IPS-18c (cell line): ENCODE measurements around the gene TRAF3IP1.
"Not testable (repeated sequence)": the region's sequence is repeated elsewhere in the genome, so short reads cannot be mapped to it uniquely, and the experiment has no call there.

ENCODE experiments used
- H3K4me3 ChIP-seq: 2 replicates; pipeline ENCODE4 v1.7.0; 2013; ENCODE audit warnings: low read depth, mild to moderate bottlenecking, low read length, moderate library complexity; ENCODE audit not compliant: insufficient read depth
- H3K9me3 ChIP-seq: one replicate; pipeline ENCODE4 v1.6.1; 2013; ENCODE audit warnings: mild to moderate bottlenecking, low read length, moderate library complexity; ENCODE audit not compliant: control insufficient read depth, insufficient read depth

TRAF3IP1 gene

DNA sequence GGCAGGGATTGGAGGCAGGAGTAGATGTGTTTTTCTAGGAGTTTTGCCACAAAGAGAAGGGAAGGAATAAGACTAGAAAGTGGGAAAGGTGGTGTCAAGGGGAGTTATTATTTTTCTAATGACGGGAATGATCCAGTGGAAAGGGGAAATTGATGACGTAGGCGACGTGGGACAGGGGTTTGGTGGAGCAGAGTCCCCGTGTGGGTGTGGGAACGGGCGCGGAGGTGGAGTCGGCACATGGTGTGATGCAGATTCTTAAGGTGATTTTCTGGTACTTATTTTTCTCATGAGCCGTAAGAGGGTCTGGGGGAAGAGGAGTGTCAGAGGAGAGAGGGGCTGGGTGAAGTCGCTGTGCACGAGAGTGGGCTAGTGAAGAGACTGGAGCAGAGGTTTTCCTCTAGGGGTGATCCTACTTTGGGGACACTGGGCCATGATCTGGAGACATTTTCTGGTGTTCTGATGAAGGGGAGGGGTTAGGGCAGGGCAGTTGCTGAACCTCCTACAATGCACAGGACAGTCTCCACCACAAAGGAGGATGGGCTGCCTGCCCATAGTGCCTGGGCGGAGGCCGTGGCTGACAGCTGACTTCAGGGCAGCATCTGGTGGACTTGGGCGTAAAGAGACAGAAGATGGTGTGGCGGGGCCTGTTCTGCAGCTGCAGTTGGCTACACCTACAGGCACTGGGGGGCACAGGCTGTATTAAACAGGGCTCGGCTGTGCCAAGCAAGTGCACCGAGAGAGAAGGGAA, 30.0 kb downstream of the TRAF3IP1 start:
- no peaks in the 10 kb centered on the region for H3K9me3 ChIP-seq
- no peak overlapping the region for H3K4me3 ChIP-seq

DNA sequence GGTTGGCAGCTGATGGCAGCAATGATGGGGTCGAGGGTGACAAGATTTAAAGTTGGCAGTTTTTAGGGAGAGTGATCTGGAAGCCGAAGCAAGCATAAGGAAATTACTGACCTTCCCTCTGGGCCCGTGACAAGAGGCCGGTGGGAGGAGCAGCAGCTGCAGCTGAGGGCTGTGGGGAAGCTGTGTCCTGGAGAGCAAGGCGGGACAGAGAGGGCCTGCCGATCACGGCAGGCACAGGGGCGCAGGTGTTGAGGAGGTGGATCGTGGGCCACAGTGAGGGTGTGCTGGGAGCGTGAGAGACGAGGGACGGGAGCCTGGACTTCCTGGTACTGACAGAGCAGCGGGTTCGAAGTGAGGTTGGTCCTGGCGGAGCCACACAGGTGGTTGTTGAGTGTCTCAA, 31.0 kb downstream of the TRAF3IP1 start:
- Histone ChIP-seq H3K9me3 (no peaks in the 10 kb centered on the region), H3K4me3 (no peak overlapping the region)

DNA sequence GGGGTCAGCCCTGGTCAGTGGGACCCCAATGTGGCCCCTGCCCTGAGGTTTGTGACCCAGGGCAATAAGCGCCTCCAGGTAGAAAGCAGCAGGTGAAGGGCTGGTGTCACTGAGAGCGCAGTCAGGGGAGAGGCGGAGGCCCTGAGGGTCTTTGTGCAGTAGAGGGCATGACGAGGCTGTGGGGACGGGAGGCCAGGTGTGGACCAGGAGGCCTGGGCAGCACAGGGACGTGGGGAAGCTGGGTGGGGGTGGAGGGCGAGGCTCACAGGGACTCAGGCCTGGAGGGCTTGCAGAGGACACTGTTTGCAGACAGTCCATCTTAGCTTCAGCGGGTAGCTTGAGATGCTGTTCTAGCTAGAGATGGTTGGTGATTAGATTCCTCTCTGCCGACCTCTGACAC, 32.0 kb downstream of the TRAF3IP1 start:
- no peaks in the 10 kb centered on the region for H3K9me3 ChIP-seq
- H3K4me3 ChIP-seq, result no peak overlapping the region

DNA sequence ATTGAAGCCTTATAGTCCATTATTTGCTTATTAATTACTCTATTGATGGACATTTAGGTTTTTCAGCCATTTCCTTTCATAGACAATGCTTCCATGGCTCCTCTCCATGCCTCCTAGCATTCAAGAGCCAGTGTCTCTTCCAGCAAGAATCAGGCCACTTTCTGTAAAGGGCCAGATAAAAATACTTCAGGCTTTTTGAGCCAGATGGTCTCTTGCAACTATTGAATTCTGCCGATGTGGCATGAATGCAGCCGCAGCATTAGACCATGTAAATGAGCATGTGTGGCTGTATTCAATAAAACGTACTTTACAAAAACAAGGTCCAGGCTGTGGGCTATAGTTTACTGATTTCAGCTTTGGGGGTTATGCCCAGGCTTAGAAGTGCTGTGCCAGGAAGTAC, 38.5 kb downstream of the TRAF3IP1 start:
- no peak overlapping the region for H3K4me3 ChIP-seq

DNA sequence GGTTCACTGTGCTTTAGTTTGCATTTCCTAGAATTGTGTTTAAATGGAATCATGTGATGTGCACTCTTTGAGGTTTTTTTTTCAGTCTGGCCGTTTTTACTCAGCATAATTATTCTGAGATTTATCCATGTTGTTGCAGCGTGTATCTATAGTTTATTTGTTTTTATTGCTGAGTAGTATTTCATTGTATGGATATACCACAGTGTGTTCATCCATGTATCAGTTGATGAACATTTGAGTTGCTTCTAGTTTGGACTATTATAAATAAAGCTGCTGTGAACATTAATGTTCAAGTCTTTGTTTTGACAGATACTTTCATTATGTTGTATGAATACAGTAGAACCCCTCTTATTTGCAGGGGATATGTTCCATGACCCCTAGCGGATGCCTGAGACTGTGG, 39.1 kb downstream of the TRAF3IP1 start:
- no peak overlapping the region for H3K4me3 ChIP-seq
- no peaks in the 10 kb centered on the region for H3K9me3 ChIP-seq

More for the DNA sequence above, 38.5 kb downstream of the TRAF3IP1 start:
- no peaks in the 10 kb centered on the region for H3K9me3 ChIP-seq

DNA sequence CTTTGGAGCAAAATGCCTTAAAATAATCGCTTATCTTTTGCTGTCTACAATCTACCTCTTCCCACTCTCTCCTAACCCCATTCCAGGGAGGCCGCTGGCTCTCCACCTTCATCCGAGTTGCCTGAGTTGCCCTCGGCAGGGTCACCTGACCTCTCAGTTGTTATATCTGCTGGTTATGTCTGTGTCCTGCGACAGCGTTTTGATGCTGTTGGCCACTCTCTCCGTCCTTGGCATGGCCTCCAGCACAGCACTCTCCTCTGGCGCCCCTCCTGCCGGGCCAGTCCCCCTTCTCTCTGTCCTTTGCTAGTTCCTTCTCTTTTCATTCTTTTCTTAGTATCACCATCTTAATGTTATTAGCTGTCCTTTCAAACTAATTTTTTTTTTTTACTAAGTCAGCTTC, 41.6 kb downstream of the TRAF3IP1 start:
- Histone ChIP-seq H3K9me3 (no peaks in the 10 kb centered on the region), H3K4me3 (no peak overlapping the region)

DNA sequence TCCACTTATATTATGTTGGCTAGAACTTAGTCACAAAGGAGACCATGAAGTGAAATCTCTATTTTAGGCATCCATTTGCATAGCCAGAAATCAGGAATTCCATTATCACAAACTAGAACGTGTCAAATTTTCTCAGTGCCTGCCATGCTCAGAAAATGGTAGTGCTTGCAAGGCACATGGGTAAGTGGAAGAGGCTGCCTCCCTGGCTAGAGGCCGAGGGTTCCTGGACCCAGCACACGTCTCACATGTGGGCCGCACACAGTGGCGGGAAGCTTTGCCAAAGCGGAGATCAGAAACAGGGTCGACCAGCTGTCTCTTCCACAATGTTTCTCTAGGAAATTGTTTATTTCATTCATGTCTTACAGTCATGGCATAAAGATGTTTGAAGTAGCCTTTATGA, 42.3 kb downstream of the TRAF3IP1 start:
- no peaks in the 10 kb centered on the region for H3K9me3 ChIP-seq
- H3K4me3 ChIP-seq, result no peak overlapping the region

DNA sequence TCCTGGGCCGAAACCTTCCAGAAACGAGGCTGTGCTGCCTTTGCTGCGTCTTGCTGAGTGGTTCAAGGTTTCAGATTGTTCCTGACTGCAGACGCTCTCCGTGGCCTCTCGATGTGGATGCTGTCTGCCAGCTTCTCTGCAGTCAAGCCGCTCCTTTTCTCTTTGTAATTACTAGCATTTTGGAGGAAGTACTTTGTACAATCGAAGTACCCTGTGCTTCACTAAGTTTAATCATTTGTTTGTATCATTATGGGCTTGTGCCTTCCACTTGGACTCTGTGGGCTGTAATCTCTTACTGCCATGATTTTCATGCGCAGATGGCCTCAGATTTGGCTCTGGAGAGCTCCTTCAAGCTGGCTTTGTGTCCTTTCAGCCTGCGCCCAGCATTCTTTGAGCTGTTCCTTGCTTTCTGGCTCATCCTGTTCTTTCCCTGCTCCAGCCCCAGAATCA, 49.3 kb downstream of the TRAF3IP1 start:
- Histone ChIP-seq H3K4me3 (no peak overlapping the region), H3K9me3 (no peaks in the 10 kb centered on the region)

DNA sequence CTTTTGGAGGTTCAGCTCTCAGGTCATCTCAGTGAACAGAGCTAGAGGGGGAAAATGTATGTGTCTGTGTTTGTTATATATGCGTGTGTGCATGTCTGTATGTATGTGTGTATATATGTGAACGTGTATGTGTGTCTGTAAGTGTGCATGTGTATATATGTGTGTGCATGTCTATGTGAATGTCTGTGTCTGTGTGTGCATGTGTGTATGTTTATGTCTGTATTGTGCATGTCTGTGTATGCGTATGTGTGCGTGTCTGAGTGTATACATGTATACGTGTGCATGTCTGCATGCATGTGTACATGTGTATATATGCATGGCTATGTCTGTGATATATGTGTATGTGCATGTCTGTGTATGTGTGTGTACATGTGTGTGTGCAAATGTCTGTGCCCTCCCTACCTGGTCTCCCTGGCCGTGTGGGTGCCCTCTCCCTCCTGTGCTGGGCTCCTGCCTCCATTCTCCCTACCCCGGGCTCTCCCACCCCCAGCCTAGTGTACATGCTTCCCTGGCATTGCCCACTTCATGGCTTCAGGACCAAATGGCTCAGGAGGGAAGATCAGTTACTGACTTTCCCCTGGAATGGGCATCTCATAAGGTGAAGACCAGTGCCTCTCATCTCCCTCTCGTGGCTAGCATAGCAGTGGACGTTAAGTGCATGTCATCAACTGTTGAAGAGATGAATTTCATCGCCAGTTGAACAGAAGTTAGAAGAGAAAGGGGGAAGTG, 49.9 kb downstream of the TRAF3IP1 start:
- H3K9me3 ChIP-seq, result no peaks in the 10 kb centered on the region
- H3K4me3 ChIP-seq, result no peak overlapping the region

DNA sequence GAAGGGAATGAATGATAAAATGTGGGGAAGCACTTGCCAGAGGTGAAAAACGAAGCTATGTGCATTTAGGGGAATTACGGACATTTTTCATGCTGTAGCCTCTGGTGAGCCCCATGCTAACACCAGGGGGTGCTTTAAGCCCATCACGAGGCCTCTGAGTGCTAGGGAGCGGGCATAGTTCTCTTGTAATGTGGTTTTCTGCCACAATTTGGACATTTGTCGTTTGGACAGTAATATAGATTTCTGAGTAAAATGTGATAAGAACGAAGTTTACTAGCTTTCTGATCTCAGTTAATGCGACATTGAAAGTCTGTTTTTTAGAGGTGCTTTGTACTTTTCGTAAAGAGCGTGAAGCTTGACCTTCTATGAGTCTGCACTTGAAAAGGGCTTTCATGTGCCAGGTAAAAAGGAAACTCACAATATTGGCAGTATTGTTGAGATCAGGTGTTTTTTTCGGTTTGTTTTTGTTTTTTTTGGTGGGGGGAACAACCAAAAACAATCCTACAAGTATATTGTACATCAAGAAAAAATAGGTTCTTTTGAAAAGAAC, 50.6 kb downstream of the TRAF3IP1 start:
- Histone ChIP-seq H3K9me3 (no peaks in the 10 kb centered on the region), H3K4me3 (no peak overlapping the region)

DNA sequence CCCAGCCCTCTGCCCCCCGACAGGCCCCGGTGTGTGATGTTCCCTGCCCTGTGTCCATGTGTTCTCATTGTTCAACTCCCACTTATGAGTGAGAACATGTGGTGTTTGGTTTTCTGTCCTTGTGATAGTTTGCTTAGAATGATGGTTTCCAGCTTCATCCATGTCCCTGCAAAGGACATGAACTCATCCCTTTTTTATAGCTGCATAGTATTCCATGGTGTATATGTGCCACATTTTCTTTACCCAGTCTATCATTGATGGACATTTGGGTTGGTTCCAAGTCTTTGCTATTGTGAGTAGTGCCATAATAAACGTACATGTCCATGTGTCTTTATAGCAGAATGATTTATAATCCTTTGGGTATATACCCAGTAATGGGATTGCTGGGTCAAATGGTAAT, 52.0 kb downstream of the TRAF3IP1 start:
- H3K9me3 ChIP-seq, H3K4me3 ChIP-seq: not testable (repeated sequence)

DNA sequence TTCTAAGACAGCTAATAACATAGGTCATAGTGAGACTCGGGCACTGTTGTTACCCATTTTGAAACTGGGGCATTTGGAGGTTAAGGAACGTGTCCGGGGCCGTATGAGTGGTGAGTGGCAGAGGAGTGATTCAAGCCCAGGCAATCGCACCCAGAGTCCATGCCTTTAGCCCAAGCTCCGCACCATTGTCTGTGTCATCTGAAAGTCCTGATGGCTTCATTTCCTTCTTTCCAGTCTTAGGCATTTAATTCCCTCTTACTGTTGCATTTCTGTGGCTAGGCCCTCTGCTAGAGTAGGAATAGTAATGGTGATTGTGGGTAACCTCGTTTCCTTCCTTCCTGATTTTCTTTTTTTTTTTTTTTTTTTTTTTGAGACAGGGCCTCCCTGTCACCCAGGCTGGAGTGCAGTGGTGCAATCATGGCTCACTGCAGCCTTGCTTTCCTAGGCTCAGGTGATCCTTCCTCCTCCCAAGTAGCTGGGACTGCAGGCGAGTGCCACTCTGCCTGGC, 56.6 kb downstream of the TRAF3IP1 start:
- H3K9me3 ChIP-seq, result no peaks in the 10 kb centered on the region
- H3K4me3 ChIP-seq, result no peak overlapping the region

DNA sequence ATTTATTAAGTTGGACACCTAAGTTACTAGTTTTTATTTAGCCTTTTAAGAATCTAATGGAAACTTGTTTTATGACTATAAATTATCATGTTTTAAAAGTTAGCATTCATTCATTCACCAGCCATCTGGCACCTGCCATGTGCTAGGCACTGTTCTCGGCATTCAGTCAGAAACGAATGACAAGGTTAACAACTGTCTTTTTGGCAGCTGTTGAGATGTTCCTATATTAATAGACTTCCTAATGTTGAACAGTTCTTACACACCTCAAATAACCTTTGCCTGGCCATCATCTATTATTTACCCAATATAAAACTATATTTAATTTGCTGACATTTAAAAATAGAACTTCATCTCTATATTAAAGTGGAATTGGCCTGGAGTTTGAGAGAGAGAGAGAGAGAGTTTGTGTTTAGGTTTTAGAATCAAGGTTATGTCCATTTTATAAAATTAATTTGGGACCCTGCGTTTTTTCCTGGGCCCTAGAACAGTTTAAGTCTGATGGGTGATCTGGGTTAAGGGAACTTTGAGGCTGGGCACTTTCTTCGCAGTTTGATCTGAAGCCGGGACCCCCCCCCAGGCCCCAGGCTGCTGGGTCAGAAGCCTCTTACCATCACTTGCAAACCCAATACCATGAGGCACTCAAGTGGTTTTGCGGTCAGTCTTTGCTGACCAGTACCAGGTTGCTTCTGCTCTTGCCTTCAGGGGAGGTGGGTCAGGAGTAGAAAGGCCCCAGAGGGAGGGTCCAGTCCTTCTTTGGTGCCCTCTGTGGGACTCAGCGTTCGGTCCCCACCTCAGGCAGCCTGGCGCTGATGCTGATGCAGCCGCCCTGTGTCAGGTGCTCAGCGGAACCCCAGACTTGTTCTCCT, 58.1 kb downstream of the TRAF3IP1 start:
- Histone ChIP-seq H3K9me3 (no peaks in the 10 kb centered on the region), H3K4me3 (no peak overlapping the region)

DNA sequence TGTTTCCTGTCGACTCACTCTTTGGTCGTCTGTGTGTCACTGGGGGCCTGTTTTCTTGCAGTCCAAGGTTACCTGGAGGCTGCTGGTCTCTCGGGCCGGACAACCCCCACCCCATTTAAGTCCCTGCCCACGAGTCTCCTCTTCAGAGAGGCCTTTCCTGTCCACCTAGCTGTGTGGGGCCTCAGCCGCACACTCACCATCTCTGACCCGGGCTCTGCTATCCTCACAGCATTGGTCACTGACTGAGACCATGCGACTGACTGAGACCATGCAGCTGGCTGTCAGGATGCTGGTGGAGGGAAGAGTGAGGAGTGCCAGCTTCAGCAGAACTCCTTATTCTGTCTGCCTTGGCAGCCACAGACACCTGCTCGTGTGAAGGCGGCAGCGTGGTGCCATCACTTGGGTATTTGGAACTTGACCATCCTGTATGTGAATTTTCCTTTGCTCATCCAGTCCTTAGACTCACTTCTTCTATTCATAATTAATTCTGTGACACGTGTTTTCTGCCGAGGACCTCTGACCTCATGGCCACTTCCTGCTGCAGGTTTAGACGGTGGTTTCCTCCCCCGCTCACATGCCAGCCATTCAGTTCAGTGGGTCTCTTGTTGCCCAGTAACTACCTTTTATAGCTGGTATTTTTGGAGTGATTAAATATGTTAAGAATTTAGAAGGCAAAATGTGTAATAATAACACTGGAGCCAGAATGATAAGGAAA, 58.9 kb downstream of the TRAF3IP1 start:
- Histone ChIP-seq H3K9me3 (no peaks in the 10 kb centered on the region), H3K4me3 (no peak overlapping the region)

DNA sequence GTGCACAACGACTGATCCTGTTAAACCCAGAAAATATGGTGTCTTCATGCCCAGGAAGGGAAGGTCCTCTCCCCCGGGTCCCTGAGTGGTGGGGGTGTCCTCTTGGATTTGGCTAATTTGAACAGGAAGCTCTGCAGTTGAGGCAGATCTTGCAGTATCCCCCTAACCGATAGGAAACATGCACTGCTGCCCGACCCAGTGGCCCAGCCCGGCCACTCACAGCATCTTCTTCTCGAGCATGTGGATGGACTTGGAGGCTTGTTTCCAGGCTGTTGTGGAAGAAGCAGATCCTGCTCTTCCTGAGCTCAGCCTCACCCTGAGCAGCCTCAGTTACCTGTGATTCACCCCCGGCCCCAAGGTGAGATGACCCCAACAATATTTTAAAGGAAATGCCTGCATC, 60.0 kb downstream of the TRAF3IP1 start:
- no peaks in the 10 kb centered on the region for H3K9me3 ChIP-seq
- no peak overlapping the region for H3K4me3 ChIP-seq

DNA sequence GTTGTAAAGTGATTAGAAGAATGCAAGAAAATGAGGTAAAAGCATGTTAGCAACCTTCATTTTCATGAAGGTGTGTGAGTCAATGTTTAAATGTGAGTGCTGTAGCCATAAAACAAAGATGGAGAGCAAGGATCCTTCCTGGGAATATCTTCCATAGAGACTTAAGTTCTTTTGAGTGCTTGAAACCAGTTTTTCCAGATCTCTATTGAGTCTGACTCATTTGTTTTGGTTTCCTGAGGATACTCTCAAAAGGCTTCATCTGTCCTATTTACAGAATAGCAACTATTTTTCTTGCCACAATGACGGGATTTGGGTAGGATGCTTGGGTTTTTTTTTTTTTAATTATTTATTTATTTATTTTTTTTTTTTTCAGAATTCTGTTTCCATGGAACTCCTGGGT, 60.5 kb downstream of the TRAF3IP1 start:
- H3K4me3 ChIP-seq, result no peak overlapping the region
- H3K9me3 ChIP-seq, result no peaks in the 10 kb centered on the region
